ENCODE measurements around the gene EGLN3.
A peak's percentile ranks its signal among the peaks of the same experiment; 100 is the strongest.

EGLN3 gene

DNA sequence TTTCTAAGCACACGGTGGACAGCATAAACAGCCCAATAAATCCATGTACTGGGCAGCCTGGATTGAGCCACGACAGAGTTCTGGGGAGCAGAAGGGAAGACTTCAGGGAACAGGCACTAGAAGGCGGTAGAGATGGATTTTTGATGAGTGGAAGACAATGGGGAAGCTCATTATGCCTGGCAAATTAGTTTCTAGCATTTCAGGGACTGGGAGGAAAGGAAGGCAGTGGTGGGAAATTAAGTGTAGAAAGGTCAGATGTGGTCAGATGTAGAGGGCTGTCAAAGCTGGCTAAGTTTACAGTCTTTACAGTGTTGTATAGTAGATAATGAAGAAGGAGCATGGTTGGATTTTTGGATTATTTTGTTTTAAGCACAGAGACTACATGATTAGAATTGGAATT is 9.2 kb downstream of the EGLN3 start:
- H3K4me1 ChIP-seq (ENCODE audit: insufficient read depth, low read length): peaks cover 18% of the 10 kb centered on the region

GRCh38 chr14:33940561-33941011 is 10.3 kb downstream of the EGLN3 start:
- H3K4me3 ChIP-seq (ENCODE audit: low read length): no peak overlapping the region
- H3K27me3 ChIP-seq (ENCODE audit: insufficient read depth, low read length): no peaks in the 10 kb centered on the region
- no peak overlapping the region for H2AFZ ChIP-seq (ENCODE audit: low read depth, low read length)
- H3K4me1 ChIP-seq (ENCODE audit: insufficient read depth, low read length): peaks cover 19% of the 10 kb centered on the region
- H3K36me3 ChIP-seq (ENCODE audit: insufficient read depth, low read length): no peaks in the 10 kb centered on the region
- no peaks in the 10 kb centered on the region for H3K9me3 ChIP-seq (ENCODE audit: low read length)

More for the DNA sequence above, 9.2 kb downstream of the EGLN3 start:
- Histone ChIP-seq H2AFZ (ENCODE audit: low read depth, low read length) (no peak overlapping the region), H3K9me3 (ENCODE audit: low read length) (no peaks in the 10 kb centered on the region), H3K36me3 (ENCODE audit: insufficient read depth, low read length) (no peaks in the 10 kb centered on the region), H3K27me3 (ENCODE audit: insufficient read depth, low read length) (no peaks in the 10 kb centered on the region), H3K4me3 (ENCODE audit: low read length) (no peak overlapping the region)

DNA sequence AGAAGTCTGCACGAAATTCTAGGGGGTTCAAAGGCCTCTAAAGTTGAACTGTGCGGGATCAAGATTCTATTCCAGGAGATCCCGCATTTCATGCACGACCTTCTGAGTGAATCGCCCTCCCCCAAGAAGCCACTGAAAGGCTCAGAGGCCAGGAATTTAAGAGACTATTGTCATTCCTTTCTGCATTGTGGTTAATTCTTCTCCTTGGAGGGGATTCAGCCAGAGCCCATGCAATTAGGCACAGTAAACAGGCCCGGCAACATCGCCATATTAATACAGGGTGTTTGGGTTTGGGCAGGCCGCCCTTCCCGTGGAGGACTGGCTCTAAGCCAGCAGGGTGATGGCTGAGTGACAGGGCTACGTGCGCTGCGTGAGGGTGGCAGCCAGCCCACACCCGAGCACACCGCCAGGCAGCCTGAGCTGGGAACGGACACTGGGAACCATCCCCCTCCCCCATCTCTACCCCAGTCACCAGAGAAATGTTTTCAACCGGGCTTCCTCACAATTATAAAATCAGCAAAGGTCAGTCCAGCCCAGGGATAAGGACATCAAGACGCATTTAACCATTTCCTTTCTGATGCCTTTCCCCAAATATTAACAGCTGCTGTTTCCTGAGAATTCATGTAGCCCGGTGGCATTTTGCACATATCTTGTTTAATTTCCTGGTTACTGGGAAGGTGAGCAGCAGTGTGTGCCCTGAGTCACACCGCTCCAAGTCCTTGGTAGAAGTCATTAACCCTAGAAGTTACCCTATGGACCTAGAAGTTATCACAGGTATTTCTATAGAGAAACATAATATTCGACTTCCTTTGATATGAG is 12.5 kb downstream of the EGLN3 start:
- H3K27me3 ChIP-seq (ENCODE audit: insufficient read depth, low read length): no peaks in the 10 kb centered on the region
- no peaks in the 10 kb centered on the region for H3K9me3 ChIP-seq (ENCODE audit: low read length)
- no peak overlapping the region for H2AFZ ChIP-seq (ENCODE audit: low read depth, low read length)
- H3K36me3 ChIP-seq (ENCODE audit: insufficient read depth, low read length): no peaks in the 10 kb centered on the region
- H3K4me3 ChIP-seq (ENCODE audit: low read length): peak overlapping the region; percentile 23
- H3K4me1 ChIP-seq (ENCODE audit: insufficient read depth, low read length): peaks cover 16% of the 10 kb centered on the region

GRCh38 chr14:33936391-33936790 is 14.5 kb downstream of the EGLN3 start:
- Histone ChIP-seq H3K4me3 (ENCODE audit: low read length) (no peak overlapping the region), H3K9me3 (ENCODE audit: low read length) (no peaks in the 10 kb centered on the region), H3K36me3 (ENCODE audit: insufficient read depth, low read length) (no peaks in the 10 kb centered on the region), H3K27me3 (ENCODE audit: insufficient read depth, low read length) (no peaks in the 10 kb centered on the region), H3K4me1 (ENCODE audit: insufficient read depth, low read length) (peaks cover 25% of the 10 kb centered on the region), H2AFZ (ENCODE audit: low read depth, low read length) (no peak overlapping the region)

- H3K9me3 ChIP-seq (ENCODE audit: low read length): no peaks in the 10 kb centered on the region
- no peaks in the 10 kb centered on the region for H3K27me3 ChIP-seq (ENCODE audit: insufficient read depth, low read length)
- H3K4me3 ChIP-seq (ENCODE audit: low read length): no peak overlapping the region
- no peaks in the 10 kb centered on the region for H3K36me3 ChIP-seq (ENCODE audit: insufficient read depth, low read length)
- no peak overlapping the region for H2AFZ ChIP-seq (ENCODE audit: low read depth, low read length)
- peaks cover 25% of the 10 kb centered on the region for H3K4me1 ChIP-seq (ENCODE audit: insufficient read depth, low read length)
Observed at GRCh38 chr14:33934938-33935337, 15.9 kb downstream of the EGLN3 start.

- no peaks in the 10 kb centered on the region for H3K9me3 ChIP-seq (ENCODE audit: low read length)
- no peak overlapping the region for H2AFZ ChIP-seq (ENCODE audit: low read depth, low read length)
- H3K4me1 ChIP-seq (ENCODE audit: insufficient read depth, low read length): peaks cover 25% of the 10 kb centered on the region
- no peak overlapping the region for H3K4me3 ChIP-seq (ENCODE audit: low read length)
- H3K27me3 ChIP-seq (ENCODE audit: insufficient read depth, low read length): no peaks in the 10 kb centered on the region
- no peaks in the 10 kb centered on the region for H3K36me3 ChIP-seq (ENCODE audit: insufficient read depth, low read length)
Observed at GRCh38 chr14:33934043-33934750, 16.7 kb downstream of the EGLN3 start.

DNA sequence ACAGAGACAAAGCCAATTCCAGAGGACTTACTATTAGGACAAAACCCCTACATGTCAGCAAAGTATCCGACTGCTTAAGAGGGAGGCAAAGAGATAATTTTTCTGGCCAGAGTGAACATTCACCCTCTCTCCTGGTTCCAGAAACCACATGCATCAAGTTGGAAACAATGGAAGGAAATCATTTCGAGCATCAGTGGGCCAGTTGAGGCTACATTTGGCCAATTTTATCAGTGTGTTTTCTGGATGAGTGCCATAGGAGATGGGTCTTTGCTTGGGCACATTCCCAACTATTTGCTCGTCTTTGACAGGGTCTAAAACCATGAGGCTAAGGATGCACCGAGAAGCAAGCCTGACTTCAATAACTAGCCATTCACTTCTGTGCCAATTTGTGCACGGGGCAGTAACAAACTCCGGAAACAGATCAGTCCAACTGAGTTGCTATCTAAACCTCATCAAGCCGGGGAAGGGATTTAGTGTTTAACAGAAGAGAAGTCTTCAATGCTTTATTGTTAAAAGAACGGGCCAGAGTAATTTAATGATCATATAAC is 17.4 kb downstream of the EGLN3 start:
- H3K4me1 ChIP-seq (ENCODE audit: insufficient read depth, low read length): peaks cover 21% of the 10 kb centered on the region
- no peak overlapping the region for H3K4me3 ChIP-seq (ENCODE audit: low read length)
- no peak overlapping the region for H2AFZ ChIP-seq (ENCODE audit: low read depth, low read length)
- H3K9me3 ChIP-seq (ENCODE audit: low read length): no peaks in the 10 kb centered on the region
- H3K27me3 ChIP-seq (ENCODE audit: insufficient read depth, low read length): peaks cover 2% of the 10 kb centered on the region
- H3K36me3 ChIP-seq (ENCODE audit: insufficient read depth, low read length): no peaks in the 10 kb centered on the region

DNA sequence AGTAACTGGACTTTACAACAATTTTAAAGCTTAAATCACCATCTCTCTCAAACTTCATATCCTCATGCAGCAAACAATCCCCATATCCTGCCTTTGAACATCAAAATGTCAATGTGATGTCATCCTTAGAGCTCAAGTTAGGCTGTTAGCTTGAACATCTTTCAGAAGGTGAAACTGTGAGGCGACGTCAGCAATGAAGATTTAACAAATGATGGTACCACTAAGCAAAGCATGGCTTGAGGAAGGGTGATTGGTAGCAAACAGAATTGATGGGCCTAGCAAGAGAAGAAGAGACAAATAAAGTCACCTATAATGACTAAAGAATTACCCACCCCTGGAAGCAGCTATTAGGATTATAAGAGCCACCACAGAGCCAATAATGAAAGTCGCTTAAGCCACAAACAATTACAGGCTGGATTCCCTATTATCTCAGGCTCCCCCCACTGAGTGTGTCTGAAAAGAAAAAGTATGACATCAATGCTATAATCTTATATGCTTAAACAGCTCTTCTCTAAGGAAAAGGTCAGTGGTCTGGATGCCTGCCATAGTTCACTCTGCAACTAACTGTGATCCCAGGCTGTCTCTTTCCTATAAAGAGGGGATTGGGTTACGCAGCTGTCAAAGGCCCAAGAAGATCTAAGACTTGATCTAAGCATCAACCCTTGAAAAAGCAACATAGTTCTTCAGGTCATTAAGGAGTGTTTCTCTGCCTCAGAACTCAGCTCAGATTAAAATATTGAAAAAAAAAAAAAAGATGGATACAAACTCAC is 18.1 kb downstream of the EGLN3 start:
- Histone ChIP-seq H3K9me3 (ENCODE audit: low read length) (no peaks in the 10 kb centered on the region), H3K4me1 (ENCODE audit: insufficient read depth, low read length) (peaks cover 14% of the 10 kb centered on the region), H2AFZ (ENCODE audit: low read depth, low read length) (no peak overlapping the region), H3K36me3 (ENCODE audit: insufficient read depth, low read length) (no peaks in the 10 kb centered on the region), H3K4me3 (ENCODE audit: low read length) (no peak overlapping the region), H3K27me3 (ENCODE audit: insufficient read depth, low read length) (peaks cover 2% of the 10 kb centered on the region)

GRCh38 chr14:33932033-33932432 is 18.8 kb downstream of the EGLN3 start:
- H3K36me3 ChIP-seq (ENCODE audit: insufficient read depth, low read length): no peaks in the 10 kb centered on the region
- H2AFZ ChIP-seq (ENCODE audit: low read depth, low read length): no peak overlapping the region
- H3K4me1 ChIP-seq (ENCODE audit: insufficient read depth, low read length): peaks cover 13% of the 10 kb centered on the region
- peaks cover 2% of the 10 kb centered on the region for H3K27me3 ChIP-seq (ENCODE audit: insufficient read depth, low read length)
- no peak overlapping the region for H3K4me3 ChIP-seq (ENCODE audit: low read length)
- no peaks in the 10 kb centered on the region for H3K9me3 ChIP-seq (ENCODE audit: low read length)

DNA sequence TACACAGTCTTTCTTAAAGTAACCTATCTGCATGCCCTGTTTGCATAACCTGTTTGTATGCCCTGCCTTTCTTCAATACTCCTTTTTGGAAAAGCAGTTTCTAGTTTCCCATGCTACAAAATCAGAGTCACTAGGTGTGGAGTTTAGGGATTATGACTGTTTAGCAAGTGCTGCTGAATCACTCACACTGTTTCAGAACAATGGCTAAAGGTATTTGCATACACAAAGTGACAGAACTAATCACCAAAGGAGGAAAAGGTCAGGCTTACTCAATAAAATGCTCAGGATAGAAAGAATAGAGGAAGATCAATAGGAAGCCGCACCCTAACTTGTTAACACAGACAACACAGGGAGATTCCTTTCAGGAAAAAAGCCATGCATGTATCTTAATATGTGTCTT is 19.4 kb downstream of the EGLN3 start:
- no peak overlapping the region for H2AFZ ChIP-seq (ENCODE audit: low read depth, low read length)
- no peaks in the 10 kb centered on the region for H3K9me3 ChIP-seq (ENCODE audit: low read length)
- H3K4me3 ChIP-seq (ENCODE audit: low read length): no peak overlapping the region
- peaks cover 2% of the 10 kb centered on the region for H3K27me3 ChIP-seq (ENCODE audit: insufficient read depth, low read length)
- no peaks in the 10 kb centered on the region for H3K36me3 ChIP-seq (ENCODE audit: insufficient read depth, low read length)
- H3K4me1 ChIP-seq (ENCODE audit: insufficient read depth, low read length): peaks cover 10% of the 10 kb centered on the region

DNA sequence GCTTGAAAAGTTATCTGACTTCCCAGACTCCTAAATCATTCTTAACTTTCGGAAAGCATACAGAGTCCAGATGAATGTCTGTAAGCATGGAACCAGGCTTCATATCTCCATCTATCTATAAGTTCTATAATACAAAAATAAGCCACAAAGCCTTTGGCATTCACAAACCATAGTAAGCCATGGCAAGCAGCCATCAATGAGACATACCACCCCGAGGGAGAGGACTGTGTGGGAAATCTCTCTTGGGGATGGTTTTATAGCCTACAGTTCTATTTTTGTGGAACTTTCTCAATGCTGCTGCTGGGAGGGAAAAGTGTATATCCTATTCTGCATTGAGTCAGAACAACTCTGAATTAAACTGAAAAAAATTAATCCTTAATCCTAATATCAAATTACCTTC is 20.4 kb downstream of the EGLN3 start:
- Histone ChIP-seq H2AFZ (ENCODE audit: low read depth, low read length) (no peak overlapping the region), H3K4me3 (ENCODE audit: low read length) (no peak overlapping the region), H3K4me1 (ENCODE audit: insufficient read depth, low read length) (peaks cover 10% of the 10 kb centered on the region), H3K27me3 (ENCODE audit: insufficient read depth, low read length) (peaks cover 2% of the 10 kb centered on the region), H3K36me3 (ENCODE audit: insufficient read depth, low read length) (no peaks in the 10 kb centered on the region), H3K9me3 (ENCODE audit: low read length) (no peaks in the 10 kb centered on the region)

DNA sequence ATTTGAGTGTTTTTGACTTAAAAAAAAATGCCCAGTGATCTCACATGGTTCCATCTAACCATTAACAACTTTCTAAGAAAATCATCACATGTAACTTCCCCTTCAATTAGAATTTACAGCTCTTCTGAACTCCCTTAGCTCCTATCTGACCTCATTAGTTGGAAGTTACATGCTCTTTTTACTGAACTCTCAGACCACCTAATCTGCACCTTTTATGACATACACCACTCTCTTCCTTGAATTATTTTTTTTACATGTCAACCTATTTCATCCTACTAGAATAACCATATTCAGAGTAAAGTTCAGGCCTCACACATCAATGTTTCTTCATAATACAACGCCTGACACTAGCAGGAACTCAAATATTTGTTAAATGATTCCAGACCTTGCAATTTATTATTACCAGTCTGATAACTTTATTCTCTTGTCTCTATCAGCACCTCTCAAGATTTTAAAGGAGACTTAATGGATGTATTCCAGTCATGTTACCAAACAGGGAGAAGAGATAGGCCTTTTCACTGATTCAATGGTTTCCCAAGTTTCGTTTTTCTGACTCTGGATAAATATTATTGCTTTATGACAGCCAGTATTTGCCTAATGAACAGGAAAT is 21.0 kb downstream of the EGLN3 start:
- Histone ChIP-seq H3K36me3 (ENCODE audit: insufficient read depth, low read length) (no peaks in the 10 kb centered on the region), H3K9me3 (ENCODE audit: low read length) (no peaks in the 10 kb centered on the region), H3K4me3 (ENCODE audit: low read length) (no peak overlapping the region), H3K27me3 (ENCODE audit: insufficient read depth, low read length) (peaks cover 2% of the 10 kb centered on the region), H2AFZ (ENCODE audit: low read depth, low read length) (no peak overlapping the region), H3K4me1 (ENCODE audit: insufficient read depth, low read length) (peaks cover 10% of the 10 kb centered on the region)
